T-helper 2 cell treated with Interferon-gamma antibody and Interleukin-4, amounts not matched to agents 5 μg/mL and 100 μg/mL, for 36 hours (primary cell): ENCODE results near the gene NUTF2.

Experiments used
- DNase-seq: peaks from one replicate; pipeline ENCODE4 v3.0.0; 2021; ENCODE audit warnings: low spot score
- H3K27ac Mint-ChIP-seq: one replicate; pipeline ENCODE4 v1.8.0; 2021; ENCODE audit warnings: mild to moderate bottlenecking, mixed read lengths
- H3K27me3 Mint-ChIP-seq: one replicate; pipeline ENCODE4 v1.8.0; 2021; ENCODE audit warnings: low read depth, mixed read lengths
- H3K36me3 Mint-ChIP-seq: one replicate; pipeline ENCODE4 v1.8.0; 2021; ENCODE audit warnings: low read depth, mixed read lengths
- H3K4me1 Mint-ChIP-seq: one replicate; pipeline ENCODE4 v1.8.0; 2021; ENCODE audit warnings: low read depth, mixed read lengths
- H3K4me3 Mint-ChIP-seq: one replicate; pipeline ENCODE4 v1.8.0; 2022; ENCODE audit warnings: mild to moderate bottlenecking, moderate library complexity, mixed read lengths
- H3K9me3 Mint-ChIP-seq: one replicate; pipeline ENCODE4 v1.8.0; 2021; ENCODE audit warnings: mixed read lengths

Gene NUTF2

GRCh38 chr16:67846320-67847063, at the start of gene NUTF2:
Gene NUTF2, plus strand, starts transcription at chr16:67846933. Its CDS starts 18,198 bp downstream, at chr16:67865131.
- peak within 1 kb of the TSS; percentile 89 for H3K27ac Mint-ChIP-seq
- peak within 1 kb of the TSS; percentile 91 for H3K4me3 Mint-ChIP-seq
- H3K27me3 Mint-ChIP-seq = no peaks in the 10 kb centered on the region
- H3K4me1 Mint-ChIP-seq = peaks cover 44% of the 10 kb centered on the region
- H3K9me3 Mint-ChIP-seq = no peaks in the 10 kb centered on the region
- peaks cover 7% of the 10 kb centered on the region for H3K36me3 Mint-ChIP-seq
- peak; percentile 96 for DNase-seq

- H3K27ac Mint-ChIP-seq = peak overlapping the region; percentile 32
- H3K4me3 Mint-ChIP-seq = no peak overlapping the region
- DNase-seq = no peak
- H3K27me3 Mint-ChIP-seq = no peaks in the 10 kb centered on the region
- H3K9me3 Mint-ChIP-seq = no peaks in the 10 kb centered on the region
- H3K36me3 Mint-ChIP-seq = peaks cover 54% of the 10 kb centered on the region
- peaks cover 42% of the 10 kb centered on the region for H3K4me1 Mint-ChIP-seq
Measured at GRCh38 chr16:67800338-67800926, 46.3 kb upstream of the NUTF2 start.

GRCh38 chr16:67801241-67801640, 45.5 kb upstream of the NUTF2 start:
- H3K36me3 Mint-ChIP-seq = peaks cover 56% of the 10 kb centered on the region
- H3K9me3 Mint-ChIP-seq = no peaks in the 10 kb centered on the region
- no peaks in the 10 kb centered on the region for H3K27me3 Mint-ChIP-seq
- peaks cover 44% of the 10 kb centered on the region for H3K4me1 Mint-ChIP-seq
- DNase-seq = no peak
- H3K4me3 Mint-ChIP-seq = peak overlapping the region; percentile 54
- peak overlapping the region; percentile 69 for H3K27ac Mint-ChIP-seq

- peaks cover 54% of the 10 kb centered on the region for H3K36me3 Mint-ChIP-seq
- H3K4me3 Mint-ChIP-seq = peak overlapping the region; percentile 54
- H3K9me3 Mint-ChIP-seq = no peaks in the 10 kb centered on the region
- peak overlapping the region; percentile 69 for H3K27ac Mint-ChIP-seq
- DNase-seq = no peak
- peaks cover 44% of the 10 kb centered on the region for H3K4me1 Mint-ChIP-seq
- H3K27me3 Mint-ChIP-seq = no peaks in the 10 kb centered on the region
Measured at GRCh38 chr16:67801883-67802282, 44.9 kb upstream of the NUTF2 start.

GRCh38 chr16:67803894-67804293, 42.8 kb upstream of the NUTF2 start:
- no peaks in the 10 kb centered on the region for H3K9me3 Mint-ChIP-seq
- H3K4me3 Mint-ChIP-seq = peak overlapping the region; percentile 45
- H3K27me3 Mint-ChIP-seq = no peaks in the 10 kb centered on the region
- H3K4me1 Mint-ChIP-seq = peaks cover 47% of the 10 kb centered on the region
- H3K36me3 Mint-ChIP-seq = peaks cover 47% of the 10 kb centered on the region
- DNase-seq = no peak
- peak overlapping the region; percentile 55 for H3K27ac Mint-ChIP-seq

DNA sequence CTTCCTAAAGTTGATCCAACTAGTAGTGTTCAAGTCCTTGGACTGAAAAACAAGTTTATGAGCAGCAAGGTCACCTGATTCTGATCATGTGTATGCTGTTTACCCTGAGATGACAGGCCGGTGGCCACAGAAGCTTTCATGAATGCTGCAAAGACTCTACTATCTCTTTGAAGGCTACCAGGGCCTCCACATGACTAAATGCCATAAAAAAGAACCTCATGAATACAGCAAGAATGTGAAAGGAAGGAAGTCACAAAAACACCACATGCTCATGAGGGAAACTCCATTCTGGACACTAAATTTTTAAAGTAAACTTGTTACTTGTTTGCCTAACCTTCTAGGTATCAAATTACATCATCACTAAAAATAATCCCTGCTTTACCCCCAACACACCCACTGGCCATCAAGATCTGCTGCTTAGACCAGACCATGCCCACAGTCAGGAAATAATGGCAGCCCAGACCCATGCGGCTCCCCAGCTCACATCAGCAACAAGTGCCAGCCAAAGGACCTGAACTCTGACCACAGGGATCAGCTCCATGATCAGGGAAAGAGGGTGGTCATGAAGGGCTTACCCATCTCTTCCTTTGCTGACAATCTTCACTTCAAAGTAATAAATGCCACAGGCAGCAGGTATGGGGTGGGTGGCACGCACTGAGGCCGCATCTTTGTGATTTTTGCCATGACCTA, 41.7 kb upstream of the NUTF2 start:
- Mint-ChIP-seq H3K4me1 (peaks cover 47% of the 10 kb centered on the region), H3K27ac (peak overlapping the region; percentile 83), H3K27me3 (no peaks in the 10 kb centered on the region), H3K36me3 (peaks cover 41% of the 10 kb centered on the region), H3K9me3 (no peaks in the 10 kb centered on the region), H3K4me3 (peak overlapping the region; percentile 95)
- no peak for DNase-seq

DNA sequence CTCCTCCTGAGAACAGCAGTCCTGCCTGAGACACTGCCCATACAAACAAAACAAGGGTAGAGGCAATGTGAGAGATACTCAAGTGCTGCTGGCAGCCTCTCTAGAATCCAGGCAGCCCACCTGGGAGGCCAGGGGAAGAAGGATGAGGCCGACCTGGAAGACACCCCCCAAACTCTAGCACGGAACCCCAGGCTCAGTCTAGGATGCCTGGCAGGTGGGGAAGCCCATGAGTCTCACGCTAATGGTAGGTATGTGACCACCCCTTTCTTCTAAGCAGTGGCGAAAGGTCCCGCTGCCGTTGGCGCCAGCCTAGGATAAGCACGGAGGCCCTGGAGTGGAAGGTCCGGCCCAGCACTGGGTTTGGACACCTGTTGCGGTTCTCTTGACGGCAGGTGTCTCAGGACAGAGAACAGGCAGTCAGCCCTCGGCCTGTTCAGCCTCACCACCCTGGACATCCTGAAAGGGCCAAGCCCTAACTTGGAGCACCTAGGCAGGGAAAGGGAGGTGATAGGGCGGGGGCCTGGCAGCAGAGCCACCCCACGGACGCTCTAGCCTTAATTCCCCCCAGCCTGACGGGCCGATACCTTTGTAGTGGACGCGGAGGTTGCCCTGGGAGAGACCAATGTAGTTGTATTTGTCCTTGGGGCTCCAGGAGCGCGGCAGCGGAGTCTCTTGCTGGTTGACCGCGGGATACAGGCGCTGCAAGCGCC, 40.9 kb upstream of the NUTF2 start:
- peak overlapping the region; percentile 83 for H3K27ac Mint-ChIP-seq
- peaks cover 33% of the 10 kb centered on the region for H3K36me3 Mint-ChIP-seq
- H3K27me3 Mint-ChIP-seq = no peaks in the 10 kb centered on the region
- no peak for DNase-seq
- H3K9me3 Mint-ChIP-seq = no peaks in the 10 kb centered on the region
- peaks cover 43% of the 10 kb centered on the region for H3K4me1 Mint-ChIP-seq
- H3K4me3 Mint-ChIP-seq = peak overlapping the region; percentile 95

GRCh38 chr16:67806428-67807147, 40.1 kb upstream of the NUTF2 start, which contains the start of the genes RANBP10 and TSNAXIP1:
Gene RANBP10, minus strand, starts transcription at chr16:67806560. Its CDS starts 24 bp downstream, at chr16:67806536.
Gene TSNAXIP1, plus strand, starts transcription at chr16:67806889. Its CDS starts 261 bp downstream, at chr16:67807150.
- Mint-ChIP-seq H3K27ac (peak within 1 kb of the TSS; percentile 89), H3K4me1 (peaks cover 36% of the 10 kb centered on the region), H3K4me3 (peak within 1 kb of the TSS; percentile 95), H3K27me3 (no peaks in the 10 kb centered on the region), H3K36me3 (peaks cover 27% of the 10 kb centered on the region), H3K9me3 (no peaks in the 10 kb centered on the region)
- DNase-seq = peak; percentile 97

DNA sequence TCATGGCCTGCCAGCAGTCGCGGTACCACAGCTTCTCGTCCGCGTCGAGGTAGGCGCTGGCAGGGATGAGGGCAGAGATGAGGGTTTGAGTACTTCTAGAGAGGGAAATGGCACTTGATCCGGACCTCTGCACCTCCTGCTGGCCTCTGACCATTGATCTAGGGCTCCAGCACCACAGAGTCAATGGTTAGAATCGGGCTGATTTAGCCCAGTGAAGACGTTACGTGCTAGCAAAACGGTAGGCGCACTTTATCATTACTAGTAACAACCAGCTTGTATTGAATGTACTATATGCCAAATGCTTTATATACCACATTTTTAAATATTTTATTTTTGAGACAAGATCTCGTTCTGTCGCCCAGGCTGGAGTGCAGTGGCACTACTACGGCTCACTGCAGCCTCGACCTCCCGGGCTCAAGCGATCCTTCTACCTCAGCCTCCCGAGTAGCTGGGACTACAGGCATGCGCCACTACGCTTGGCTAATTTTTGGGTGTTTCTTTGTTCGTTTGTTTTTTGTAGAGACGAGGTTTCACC, 39.5 kb upstream of the NUTF2 start:
- Mint-ChIP-seq H3K27ac (peak overlapping the region; percentile 89), H3K9me3 (no peaks in the 10 kb centered on the region), H3K36me3 (peaks cover 21% of the 10 kb centered on the region), H3K4me3 (peak overlapping the region; percentile 95), H3K4me1 (peaks cover 29% of the 10 kb centered on the region), H3K27me3 (peaks cover 2% of the 10 kb centered on the region)
- DNase-seq = no peak

DNA sequence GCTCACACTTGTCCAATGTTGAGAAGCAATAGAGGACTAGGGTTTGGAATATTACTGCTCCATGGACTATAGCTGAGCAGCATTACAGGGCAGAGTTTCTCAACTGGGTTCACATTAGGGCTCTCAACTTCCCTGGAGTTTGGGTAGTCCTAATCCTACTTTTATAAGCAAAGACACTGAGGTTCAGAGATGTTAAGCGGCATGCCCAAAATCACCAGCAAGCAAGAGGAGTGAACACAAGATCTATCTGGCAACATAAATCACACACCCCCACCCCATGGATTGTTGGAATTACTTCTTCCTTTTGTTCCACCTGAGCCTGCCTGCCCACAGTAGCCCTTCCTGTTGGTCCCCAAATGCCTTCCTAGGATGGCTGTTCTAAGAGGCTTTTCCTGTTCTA, 34.8 kb upstream of the NUTF2 start:
- Mint-ChIP-seq H3K4me3 (no peak overlapping the region), H3K9me3 (no peaks in the 10 kb centered on the region), H3K4me1 (peaks cover 8% of the 10 kb centered on the region), H3K27ac (no peak overlapping the region), H3K27me3 (peaks cover 2% of the 10 kb centered on the region), H3K36me3 (no peaks in the 10 kb centered on the region)
- no peak for DNase-seq

DNA sequence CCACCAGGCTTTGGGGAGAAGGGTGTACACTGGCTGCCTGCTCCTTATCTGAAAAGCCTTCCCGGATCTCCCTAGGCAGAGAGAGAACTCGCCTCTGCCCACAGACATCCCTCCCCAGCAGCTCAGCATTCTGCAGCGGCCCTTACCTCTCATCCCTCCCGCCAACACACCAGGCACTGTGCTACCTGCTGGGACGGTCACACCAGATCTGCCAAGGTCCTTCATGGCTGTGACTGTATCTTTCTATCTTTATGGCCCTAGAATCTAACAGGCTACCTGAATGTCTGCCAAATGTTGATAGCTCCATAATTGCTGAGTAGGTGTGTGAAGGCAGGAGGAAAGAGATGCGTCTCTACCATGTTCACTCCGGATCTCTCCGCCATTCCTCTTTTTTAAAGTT, 32.2 kb upstream of the NUTF2 start:
- H3K36me3 Mint-ChIP-seq = no peaks in the 10 kb centered on the region
- DNase-seq = no peak
- peaks cover 5% of the 10 kb centered on the region for H3K4me1 Mint-ChIP-seq
- peaks cover 2% of the 10 kb centered on the region for H3K27me3 Mint-ChIP-seq
- H3K9me3 Mint-ChIP-seq = no peaks in the 10 kb centered on the region
- H3K27ac Mint-ChIP-seq = no peak overlapping the region
- H3K4me3 Mint-ChIP-seq = no peak overlapping the region

GRCh38 chr16:67820608-67821259, 26.0 kb upstream of the NUTF2 start:
- Mint-ChIP-seq H3K27me3 (no peaks in the 10 kb centered on the region), H3K27ac (no peak overlapping the region), H3K4me1 (peaks cover 5% of the 10 kb centered on the region), H3K9me3 (no peaks in the 10 kb centered on the region), H3K4me3 (no peak overlapping the region), H3K36me3 (no peaks in the 10 kb centered on the region)
- no peak for DNase-seq
